ENCODE data around the gene GNE. TPM values are rescaled to one million over a fixed set of nuclear protein-coding genes. Genes with fewer than 3 reads are reported as not detected.
"Not testable (repeated sequence)": the region's sequence is repeated elsewhere in the genome, so short reads cannot be mapped to it uniquely, and the experiment has no call there.

The GNE gene
- total RNA-seq, 1 donor from 2014 or later, result 13.7 TPM

DNA sequence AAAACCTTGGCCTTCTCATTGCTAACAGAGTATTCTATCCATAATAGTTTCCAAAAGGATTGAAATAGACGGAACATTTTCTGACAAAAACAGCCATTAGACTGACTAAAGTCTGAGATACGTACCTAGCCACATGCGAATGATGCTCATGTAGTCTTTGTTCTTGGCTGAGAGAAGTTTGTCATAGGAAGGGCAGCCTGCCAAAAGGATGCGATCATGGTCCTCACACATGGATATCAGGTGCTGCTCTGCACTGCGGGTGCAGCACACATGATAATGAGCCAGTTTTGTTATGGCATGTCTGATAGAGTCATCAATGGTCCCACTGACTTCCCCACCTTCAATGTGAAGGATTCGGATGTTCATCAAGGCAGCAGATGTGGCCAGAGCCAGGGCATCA, 12.3 kb downstream of the GNE start:
- DNase-seq (no peak), ATAC-seq (no peak)
- TF ChIP-seq, protein P1, sequence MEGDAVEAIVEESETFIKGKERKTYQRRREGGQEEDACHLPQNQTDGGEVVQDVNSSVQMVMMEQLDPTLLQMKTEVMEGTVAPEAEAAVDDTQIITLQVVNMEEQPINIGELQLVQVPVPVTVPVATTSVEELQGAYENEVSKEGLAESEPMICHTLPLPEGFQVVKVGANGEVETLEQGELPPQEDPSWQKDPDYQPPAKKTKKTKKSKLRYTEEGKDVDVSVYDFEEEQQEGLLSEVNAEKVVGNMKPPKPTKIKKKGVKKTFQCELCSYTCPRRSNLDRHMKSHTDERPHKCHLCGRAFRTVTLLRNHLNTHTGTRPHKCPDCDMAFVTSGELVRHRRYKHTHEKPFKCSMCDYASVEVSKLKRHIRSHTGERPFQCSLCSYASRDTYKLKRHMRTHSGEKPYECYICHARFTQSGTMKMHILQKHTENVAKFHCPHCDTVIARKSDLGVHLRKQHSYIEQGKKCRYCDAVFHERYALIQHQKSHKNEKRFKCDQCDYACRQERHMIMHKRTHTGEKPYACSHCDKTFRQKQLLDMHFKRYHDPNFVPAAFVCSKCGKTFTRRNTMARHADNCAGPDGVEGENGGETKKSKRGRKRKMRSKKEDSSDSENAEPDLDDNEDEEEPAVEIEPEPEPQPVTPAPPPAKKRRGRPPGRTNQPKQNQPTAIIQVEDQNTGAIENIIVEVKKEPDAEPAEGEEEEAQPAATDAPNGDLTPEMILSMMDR (IDR thresholded peaks at IDR 0.05), result no peak
- H3K36me3 ChIP-seq, result peaks cover 50% of the 10 kb centered on the region
- H3K27ac ChIP-seq, result no peak overlapping the region
- H3K4me3 ChIP-seq, result no peak overlapping the region
- H3K4me1 ChIP-seq, result no peaks in the 10 kb centered on the region
- intact Hi-C loops (cut with DNase I), result no loop called here
- no peaks in the 10 kb centered on the region for H3K9me3 ChIP-seq
- H3K27me3 ChIP-seq, result no peaks in the 10 kb centered on the region

DNA sequence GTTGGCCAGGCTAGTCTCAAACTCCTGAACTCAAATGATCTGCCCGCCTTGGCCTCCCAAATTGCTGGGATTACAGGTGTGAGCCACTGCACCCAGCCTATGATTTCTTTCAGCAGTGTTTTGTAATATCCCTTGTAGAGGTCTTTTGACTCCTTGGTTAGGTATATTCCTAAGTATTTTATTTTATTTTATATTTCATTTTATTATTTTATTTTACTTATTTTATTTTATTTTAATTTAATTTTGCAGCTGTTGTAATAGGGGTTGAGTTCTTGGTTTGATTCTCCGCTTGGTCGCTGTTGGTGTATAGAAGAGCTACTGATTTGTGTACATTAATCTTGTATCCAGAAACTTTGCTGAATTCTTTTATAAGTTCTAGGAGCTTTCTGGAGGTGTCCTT, 18.6 kb downstream of the GNE start:
- H3K4me3 ChIP-seq; intact Hi-C loops (cut with DNase I); DNase-seq; ATAC-seq; H3K27ac ChIP-seq; H3K27me3 ChIP-seq; H3K9me3 ChIP-seq; H3K4me1 ChIP-seq: not testable (repeated sequence)
- peaks cover 32% of the 10 kb centered on the region for H3K36me3 ChIP-seq

DNA sequence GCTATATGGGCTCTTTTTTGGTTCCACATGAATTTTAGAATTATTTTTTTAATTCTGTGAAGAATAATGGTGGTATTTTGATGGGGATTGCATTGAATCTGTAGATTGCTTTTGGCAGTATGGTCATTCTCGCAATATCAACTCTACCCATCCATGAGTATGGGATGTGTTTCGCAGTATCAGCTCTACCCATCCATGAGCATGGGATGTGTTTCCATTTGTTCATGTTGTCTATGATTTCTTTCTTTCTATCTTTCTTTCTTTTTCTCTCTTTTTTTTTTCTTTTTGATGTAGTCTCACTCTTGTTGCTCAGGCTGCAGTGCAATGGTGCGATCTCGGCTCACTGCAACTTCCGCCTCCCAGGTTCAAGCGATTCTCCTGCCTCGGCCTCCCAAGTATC, 19.0 kb downstream of the GNE start:
- H3K9me3 ChIP-seq; H3K27me3 ChIP-seq; intact Hi-C loops (cut with DNase I); H3K27ac ChIP-seq; ATAC-seq; H3K4me3 ChIP-seq; H3K4me1 ChIP-seq; DNase-seq: not testable (repeated sequence)
- H3K36me3 ChIP-seq, result peaks cover 36% of the 10 kb centered on the region

DNA sequence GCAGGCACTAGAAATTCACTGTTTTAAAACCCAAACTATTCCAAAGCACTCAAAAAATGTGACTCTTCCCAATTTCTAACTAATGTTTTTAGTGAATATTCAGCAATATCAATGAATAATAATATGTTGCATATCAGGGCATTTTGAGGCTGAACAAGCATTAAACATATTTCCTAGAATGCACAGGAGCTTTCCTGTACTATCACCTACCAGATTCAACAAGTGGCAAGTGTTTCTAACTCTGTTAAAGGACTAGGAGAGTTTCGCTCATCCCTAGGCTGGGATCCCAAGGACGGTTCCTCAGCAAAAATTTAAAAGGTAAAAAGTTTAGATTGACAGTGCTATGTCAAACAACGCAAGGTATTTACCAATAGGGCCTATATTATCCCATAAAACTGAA, 21.0 kb downstream of the GNE start:
- ATAC-seq, result no peak
- Histone ChIP-seq H3K27ac (no peak overlapping the region), H3K9me3 (no peaks in the 10 kb centered on the region), H3K27me3 (no peaks in the 10 kb centered on the region), H3K4me3 (no peak overlapping the region), H3K36me3 (peaks cover 42% of the 10 kb centered on the region), H3K4me1 (no peaks in the 10 kb centered on the region)
- intact Hi-C loops (cut with DNase I), result no loop called here
- TF ChIP-seq, protein P1 (IDR thresholded peaks at IDR 0.05), result no peak
- no peak for DNase-seq

DNA sequence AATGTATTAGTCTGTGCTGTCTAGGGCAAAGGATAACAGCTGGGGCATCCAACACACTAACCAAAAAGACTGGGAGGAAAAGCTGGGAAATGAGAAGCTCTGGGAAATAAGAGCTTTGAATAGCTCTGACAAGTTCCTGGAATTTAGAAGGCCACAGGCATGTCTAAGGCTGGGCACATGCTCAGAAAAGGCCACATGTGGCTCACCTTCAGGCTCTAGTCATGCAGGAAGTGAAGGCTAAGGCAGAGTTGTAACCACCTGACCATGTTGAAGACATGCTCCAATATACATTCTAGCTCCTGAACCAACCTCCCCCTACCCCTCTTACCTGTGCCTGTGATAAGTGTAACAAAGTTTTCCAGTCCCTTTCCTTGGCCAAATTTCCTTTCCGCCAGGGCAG, 35.8 kb downstream of the GNE start:
- Histone ChIP-seq H3K27me3 (no peaks in the 10 kb centered on the region), H3K4me3 (no peak overlapping the region), H3K36me3 (peaks cover 92% of the 10 kb centered on the region), H3K4me1 (no peaks in the 10 kb centered on the region), H3K9me3 (no peaks in the 10 kb centered on the region), H3K27ac (no peak overlapping the region)
- intact Hi-C loops (cut with DNase I), result no loop called here
- TF ChIP-seq, protein P1 (IDR thresholded peaks at IDR 0.05), result no peak
- ATAC-seq, result no peak
- no peak for DNase-seq

DNA sequence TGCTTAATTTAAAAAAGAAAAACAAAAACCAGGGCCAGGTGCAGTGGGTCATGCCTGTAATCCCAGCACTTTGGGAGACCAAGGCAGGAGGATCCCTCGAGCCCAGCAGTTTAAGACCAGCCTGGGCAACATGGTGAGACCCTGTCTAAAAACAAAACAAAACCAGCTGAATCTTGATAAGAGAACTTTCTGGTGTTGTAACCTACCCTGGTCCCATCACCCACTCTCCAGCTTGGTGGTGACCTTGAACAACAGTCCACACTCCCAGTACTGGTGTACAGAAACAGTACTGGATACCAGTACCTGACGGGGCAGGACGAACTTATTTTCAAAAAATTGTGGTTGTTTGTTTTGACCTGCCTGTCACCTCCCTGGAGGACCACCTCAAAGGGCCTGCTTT, 36.6 kb downstream of the GNE start:
- intact Hi-C loops (cut with DNase I), result no loop called here
- Histone ChIP-seq H3K36me3 (peaks cover 92% of the 10 kb centered on the region), H3K9me3 (no peaks in the 10 kb centered on the region), H3K27me3 (no peaks in the 10 kb centered on the region), H3K4me1 (no peaks in the 10 kb centered on the region), H3K4me3 (no peak overlapping the region), H3K27ac (no peak overlapping the region)
- DNase-seq (no peak), ATAC-seq (no peak)
- TF ChIP-seq, protein P1 (IDR thresholded peaks at IDR 0.05), result no peak

DNA sequence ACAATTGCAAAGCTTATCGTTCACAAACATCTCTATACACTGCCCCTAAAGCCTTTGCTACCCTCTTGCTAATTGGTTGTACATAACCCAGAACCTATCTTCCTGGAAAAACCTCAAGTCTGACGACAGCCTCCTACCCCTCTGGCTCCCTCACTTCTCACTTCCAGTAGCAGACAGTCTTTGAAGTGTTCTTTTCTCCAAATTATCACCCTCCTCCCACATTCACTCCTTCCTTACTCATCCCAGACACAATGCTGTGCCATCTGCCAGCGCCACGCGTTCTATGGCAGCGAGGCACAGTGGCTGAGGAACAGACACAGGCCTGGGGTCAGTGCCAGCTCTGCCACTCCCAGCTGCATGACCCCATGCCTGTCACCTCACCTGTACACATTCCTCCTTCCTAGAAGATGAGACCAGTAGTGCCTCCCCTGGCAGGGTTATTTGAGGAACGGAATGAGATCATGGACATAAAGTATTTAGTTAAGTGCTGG, 39.8 kb downstream of the GNE start:
- no peak overlapping the region for H3K4me3 ChIP-seq
- DNase-seq (no peak), ATAC-seq (peak; percentile 53)
- TF ChIP-seq, protein P1 (IDR thresholded peaks at IDR 0.05), result no peak
- intact Hi-C loops (cut with DNase I), result no loop called here
- no peak overlapping the region for H3K27ac ChIP-seq
- H3K27me3 ChIP-seq, result no peaks in the 10 kb centered on the region
- peaks cover 80% of the 10 kb centered on the region for H3K36me3 ChIP-seq
- no peaks in the 10 kb centered on the region for H3K4me1 ChIP-seq
- no peaks in the 10 kb centered on the region for H3K9me3 ChIP-seq
